SU-DHL-6 (cell line): ENCODE measurements around the gene ST7L.

Experiments
- CTCF ChIP-seq: fragments of 200-600 bp; sonication (generic); IDR thresholded peaks from one replicate; pipeline ENCODE4 v1.5.1; 2017; ENCODE audit warnings: antibody characterized with exemption, mild to moderate bottlenecking, low read length, moderate library complexity; ENCODE audit not compliant: insufficient read depth, poor library complexity, severe bottlenecking
- EZH2phosphoT487 ChIP-seq: fragments of 200-600 bp; sonication (generic), shearing (Covaris generic); conservative IDR thresholded peaks from 2 replicates; pipeline ENCODE4 v1.6.1; 2018; ENCODE audit warnings: mild to moderate bottlenecking, antibody characterized with exemption, low read length, moderate library complexity, mixed read lengths

GRCh38 chr1:112528076-112528475 is 90.9 kb downstream of the ST7L start:
- TF ChIP-seq CTCF (no peak), EZH2phosphoT487 (no peak)
